Measurements from ENCODE around the gene CPLX4.
A peak's percentile ranks its signal among the peaks of the same experiment; 100 is the strongest.
"Not testable (repeated sequence)": the region's sequence is repeated elsewhere in the genome, so short reads cannot be mapped to it uniquely, and the experiment has no call there.

CPLX4 gene

GRCh38 chr18:59268721-59269562, 49.5 kb downstream of the CPLX4 start:
- no peak for DNase-seq

- no peak for DNase-seq
These were observed 50.2 kb downstream of the CPLX4 start for GRCh38 chr18:59268127-59268720.

GRCh38 chr18:59267503-59268126, 50.8 kb downstream of the CPLX4 start:
- DNase-seq = no peak

GRCh38 chr18:59266886-59267502, 51.5 kb downstream of the CPLX4 start:
- DNase-seq = no peak

DNA sequence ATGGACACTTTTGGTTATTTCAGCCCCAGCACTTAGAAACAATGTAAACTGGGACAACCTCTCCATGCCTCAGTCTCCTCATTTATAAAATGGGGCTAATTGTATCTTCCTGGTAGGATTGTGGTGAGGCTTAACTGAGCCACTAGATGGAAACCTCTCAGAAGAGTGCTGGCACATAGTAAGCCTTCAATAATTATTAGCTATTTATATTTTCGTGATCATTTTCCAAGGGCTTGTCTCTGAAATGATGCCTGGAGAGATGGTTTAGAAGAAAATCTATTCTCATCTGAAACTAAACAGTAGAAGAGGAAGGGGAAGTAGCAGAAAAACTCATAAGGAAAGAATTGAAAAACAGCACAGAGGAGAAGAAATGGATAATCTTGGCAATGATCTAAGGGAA, 52.0 kb downstream of the CPLX4 start:
- no peak for DNase-seq

DNA sequence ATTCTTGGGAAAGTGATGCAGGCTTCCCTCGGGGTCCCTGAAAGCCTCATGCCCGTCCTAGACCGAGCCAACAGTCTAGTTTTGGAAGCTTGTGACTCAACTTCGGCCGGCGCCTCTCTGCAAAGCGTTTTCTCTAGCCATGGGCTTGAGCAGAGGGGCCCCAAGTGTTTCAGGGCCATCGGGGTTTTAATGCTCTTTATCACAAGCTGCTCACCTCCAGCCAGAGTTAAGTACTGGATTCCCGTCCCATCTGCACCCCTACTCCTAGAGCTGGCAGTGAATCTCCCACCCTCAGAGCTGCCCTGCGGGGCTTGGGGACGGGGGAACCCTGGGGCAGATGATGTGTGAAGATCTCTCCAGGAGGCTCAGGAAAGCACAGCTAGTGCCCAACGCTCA, 52.5 kb downstream of the CPLX4 start:
- DNase-seq = no peak

- DNase-seq = peak; percentile 14 to 46
These were observed 53.0 kb downstream of the CPLX4 start for GRCh38 chr18:59265246-59265973.

GRCh38 chr18:59264651-59265245, 53.7 kb downstream of the CPLX4 start:
- DNase-seq = no peak

GRCh38 chr18:59264121-59264571, 54.3 kb downstream of the CPLX4 start:
- no peak for DNase-seq

- DNase-seq = no peak
These were observed 54.8 kb downstream of the CPLX4 start for GRCh38 chr18:59263661-59264060.

DNA sequence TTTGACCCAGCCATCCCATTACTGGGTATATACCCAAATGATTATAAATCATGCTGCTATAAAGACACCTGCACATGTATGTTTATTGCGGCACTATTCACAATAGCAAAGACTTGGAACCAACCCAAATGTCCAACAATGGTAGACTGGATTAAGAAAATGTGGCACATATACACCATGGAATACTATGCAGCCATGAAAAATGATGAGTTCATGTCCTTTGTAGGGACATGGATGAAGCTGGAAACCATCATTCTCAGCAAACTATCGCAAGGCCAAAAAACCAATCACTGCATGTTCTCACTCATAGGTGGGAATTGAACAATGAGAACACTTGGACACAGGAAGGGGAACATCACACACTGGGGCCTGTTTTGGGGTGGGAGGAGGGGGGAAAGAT, 56.2 kb downstream of the CPLX4 start:
- DNase-seq = not testable (repeated sequence)

DNA sequence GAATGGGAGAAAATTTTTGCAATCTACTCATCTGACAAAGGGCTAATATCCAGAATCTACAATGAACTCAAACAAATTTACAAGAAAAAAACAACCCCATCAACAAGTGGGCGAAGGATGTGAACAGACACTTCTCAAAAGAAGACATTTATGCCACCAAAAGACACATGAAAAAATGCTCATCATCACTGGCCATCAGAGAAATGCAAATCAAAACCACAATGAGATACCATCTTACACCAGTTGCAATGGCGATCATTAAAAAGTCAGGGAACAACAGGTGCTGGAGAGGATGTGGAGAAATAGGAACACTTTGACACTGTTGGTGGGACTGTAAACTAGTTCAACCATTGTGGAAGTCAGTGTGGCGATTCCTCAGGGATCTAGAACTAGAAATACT, 56.6 kb downstream of the CPLX4 start:
- DNase-seq = not testable (repeated sequence)

- DNase-seq = not testable (repeated sequence)
These were observed 63.0 kb downstream of the CPLX4 start for GRCh38 chr18:59255491-59255890.

GRCh38 chr18:59249199-59249774, 69.2 kb downstream of the CPLX4 start:
- peak; percentile 19 to 20 for DNase-seq

DNA sequence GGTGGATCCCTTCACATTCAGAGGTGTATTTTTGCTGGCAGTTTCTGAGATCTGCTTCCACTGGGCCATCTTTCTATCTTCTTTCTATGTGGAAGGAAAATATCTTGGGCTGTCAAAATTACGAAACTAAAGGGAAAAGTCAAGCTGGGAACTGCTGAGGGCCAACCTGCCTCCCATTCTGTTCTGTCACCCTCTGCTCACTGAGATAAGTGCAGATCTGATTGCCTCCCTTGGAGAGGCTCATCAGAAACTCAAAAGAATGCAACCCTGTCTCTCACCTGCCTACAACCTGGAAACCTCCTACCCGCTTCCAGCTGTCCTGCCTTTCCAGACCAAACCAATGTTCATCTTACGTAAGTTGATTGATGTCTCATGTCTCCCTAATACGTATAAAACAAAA, 71.7 kb downstream of the CPLX4 start:
- no peak for DNase-seq
